Upper lobe of left lung (tissue), 6 donors: ENCODE results near the gene ASB15. TPM values are rescaled to one million over a fixed set of nuclear protein-coding genes. Genes with fewer than 3 reads are reported as not detected.

Experiments used
- ATAC-seq, 2 donors: fragments of 200-7000 bp; cut with Tn5 transposase; one replicate each; pipeline ENCODE4 v1.9.1; 2022; ENCODE audit warnings: mild to moderate bottlenecking in 2 of 2, moderate library complexity in 2 of 2; ENCODE audit not compliant: low FRiP score in 2 of 2
- DNase-seq, 2 donors: peaks; one replicate each; pipeline ENCODE4 v3.0.0-alpha.2; 2019 to 2020
- H3K27ac ChIP-seq, 4 donors: fragments of 200-600 bp; sonication (generic); one replicate each; pipeline ENCODE4 v1.5.1; 2016 to 2019
- H3K27me3 ChIP-seq, 4 donors: fragments of 200-600 bp; sonication (generic); one replicate each; pipeline ENCODE4 v1.5.1; 2017 to 2019
- H3K36me3 ChIP-seq, 4 donors: fragments of 200-600 bp; sonication (generic); one replicate each; pipeline ENCODE4 v1.5.1; 2016 to 2019
- H3K4me1 ChIP-seq, 4 donors: fragments of 200-600 bp; sonication (generic); one replicate each; pipeline ENCODE4 v1.5.1; 2018 to 2019
- H3K4me3 ChIP-seq, 4 donors: fragments of 200-600 bp; sonication (generic); one replicate each; pipeline ENCODE4 v1.5.1; 2017 to 2019; ENCODE audit warnings: mild to moderate bottlenecking in 2 of 4, moderate library complexity in 1 of 4
- H3K9me3 ChIP-seq, 4 donors: fragments of 200-600 bp; sonication (generic); one replicate each; pipeline ENCODE4 v1.5.1; 2018 to 2019
- CTCF ChIP-seq, 6 experiments: fragments of 450-650 bp in 4 of 6; fragments of 200-600 bp in 2 of 6; sonication (generic) in 2 of 6; IDR thresholded peaks; one replicate each; pipeline ENCODE4 v1.5.1; 2016 to 2019; ENCODE audit warnings: antibody characterized with exemption in 6 of 6
- EP300 ChIP-seq, 4 donors: sonication (generic); formaldehyde crosslinking; IDR thresholded peaks; one replicate each; pipeline ENCODE4 v1.5.1; 2017; ENCODE audit warnings: antibody characterized with exemption in 4 of 4, control low read depth in 2 of 4
- POLR2A ChIP-seq, 4 donors: fragments of 450-650 bp; IDR thresholded peaks; one replicate each; pipeline ENCODE4 v1.5.1; 2016 to 2017; ENCODE audit warnings: antibody characterized with exemption in 4 of 4, mild to moderate bottlenecking in 2 of 4
- POLR2AphosphoS5 ChIP-seq, 2 donors: sonication (generic); formaldehyde crosslinking; IDR thresholded peaks; one replicate each; pipeline ENCODE4 v1.5.1; 2017; ENCODE audit warnings: antibody characterized with exemption in 2 of 2
- WGBS, 2 donors: methylation state at CpG; one replicate each; pipeline ENCODE4 v1.1.5; 2017 to 2018; 5-methylcytosine and 5-hydroxymethylcytosine counted together
- total RNA-seq, 6 donors: library from RNA; depleted of rRNA in 4 of 6; stranded (reverse); fragments of >200 nt in 4 of 6; gene quantifications; one replicate each; pipeline versions ENCODE4 v1.1.0 to v1.2.1, GENCODE V29; 2016 to 2021
- donor health status: DM: no; HTN: no; CAD: no; lungs with moderate emphysema.
- donor health status: DM: no; HTN: yes; CAD: no; lungs with severe emphysema.

Gene ASB15
- total RNA-seq, 6 donors from 2014 or later = not detected

GRCh38 chr7:123569352-123570010 is 32.1 kb upstream of the ASB15 start:
- WGBS, 2 donors = 33 to 38% methylated on average over 2 of the region's 2 CpGs
- TF ChIP-seq EP300 (IDR thresholded peaks at IDR 0.05) (no peak), POLR2AphosphoS5 (IDR thresholded peaks at IDR 0.05) (no peak), CTCF (IDR thresholded peaks at IDR 0.05) (no peak), POLR2A (IDR thresholded peaks at IDR 0.05) (no peak)

GRCh38 chr7:123570390-123571182 is 31.0 kb upstream of the ASB15 start:
- no peaks in the 10 kb centered on the region for H3K27me3 ChIP-seq
- WGBS, 2 donors = 66 to 74% methylated on average over 4 of the region's 4 CpGs
- peaks cover 0 to 3% (median 0%) of the 10 kb centered on the region in 4 donors for H3K4me1 ChIP-seq
- no peak overlapping the region for H3K4me3 ChIP-seq
- H3K27ac ChIP-seq = no peak overlapping the region
- H3K36me3 ChIP-seq = no peaks in the 10 kb centered on the region
- H3K9me3 ChIP-seq = no peaks in the 10 kb centered on the region
- TF ChIP-seq POLR2A (IDR thresholded peaks at IDR 0.05) = no peak
- TF ChIP-seq CTCF (IDR thresholded peaks at IDR 0.05) = no peak
- no peak for ATAC-seq
- no peak for DNase-seq

More at GRCh38 chr7:123569352-123570010, 32.1 kb upstream of the ASB15 start:
- no peaks in the 10 kb centered on the region for H3K36me3 ChIP-seq
- no peak overlapping the region for H3K4me3 ChIP-seq
- DNase-seq (no peak), ATAC-seq (no peak)
- peaks cover 0 to 3% (median 0%) of the 10 kb centered on the region in 4 donors for H3K4me1 ChIP-seq
- H3K9me3 ChIP-seq = no peaks in the 10 kb centered on the region
- no peaks in the 10 kb centered on the region for H3K27me3 ChIP-seq
- H3K27ac ChIP-seq = no peak overlapping the region

GRCh38 chr7:123571187-123571586 is 30.4 kb upstream of the ASB15 start:
- ATAC-seq (no peak), DNase-seq (no peak)
- TF ChIP-seq POLR2AphosphoS5 (IDR thresholded peaks at IDR 0.05) (no peak), CTCF (IDR thresholded peaks at IDR 0.05) (no peak), EP300 (IDR thresholded peaks at IDR 0.05) (no peak)
- Histone ChIP-seq H3K36me3 (no peaks in the 10 kb centered on the region), H3K9me3 (no peaks in the 10 kb centered on the region), H3K27ac (no peak overlapping the region), H3K4me3 (no peak overlapping the region), H3K27me3 (no peaks in the 10 kb centered on the region), H3K4me1 (peaks cover 0 to 3% (median 0%) of the 10 kb centered on the region in 4 donors)
- 47% methylated on average over 1 of the region's 1 CpG for WGBS, 2 donors

- DNase-seq (no peak), ATAC-seq (no peak)
- Histone ChIP-seq H3K4me1 (peaks cover 0 to 3% (median 0%) of the 10 kb centered on the region in 4 donors), H3K27me3 (no peaks in the 10 kb centered on the region), H3K36me3 (no peaks in the 10 kb centered on the region), H3K4me3 (no peak overlapping the region), H3K27ac (no peak overlapping the region), H3K9me3 (no peaks in the 10 kb centered on the region)
- WGBS, 2 donors = 76 to 87% methylated on average over 1 of the region's 1 CpG
- TF ChIP-seq CTCF (IDR thresholded peaks at IDR 0.05) = no peak
- no peak for TF ChIP-seq EP300 (IDR thresholded peaks at IDR 0.05)
- no peak for TF ChIP-seq POLR2A (IDR thresholded peaks at IDR 0.05)
- TF ChIP-seq POLR2AphosphoS5 (IDR thresholded peaks at IDR 0.05) = no peak
Observed at GRCh38 chr7:123571684-123572083, 29.9 kb upstream of the ASB15 start.
